Glomerular visceral epithelial cell (primary cell): ENCODE measurements around the gene ZBTB17.
"Not testable (repeated sequence)": the region's sequence is repeated elsewhere in the genome, so short reads cannot be mapped to it uniquely, and the experiment has no call there.

Source experiments
- DNase-seq: peaks from one replicate; pipeline ENCODE4 v3.0.0-alpha.2; 2016; ENCODE audit errors: extremely low spot score

ZBTB17 gene

DNA sequence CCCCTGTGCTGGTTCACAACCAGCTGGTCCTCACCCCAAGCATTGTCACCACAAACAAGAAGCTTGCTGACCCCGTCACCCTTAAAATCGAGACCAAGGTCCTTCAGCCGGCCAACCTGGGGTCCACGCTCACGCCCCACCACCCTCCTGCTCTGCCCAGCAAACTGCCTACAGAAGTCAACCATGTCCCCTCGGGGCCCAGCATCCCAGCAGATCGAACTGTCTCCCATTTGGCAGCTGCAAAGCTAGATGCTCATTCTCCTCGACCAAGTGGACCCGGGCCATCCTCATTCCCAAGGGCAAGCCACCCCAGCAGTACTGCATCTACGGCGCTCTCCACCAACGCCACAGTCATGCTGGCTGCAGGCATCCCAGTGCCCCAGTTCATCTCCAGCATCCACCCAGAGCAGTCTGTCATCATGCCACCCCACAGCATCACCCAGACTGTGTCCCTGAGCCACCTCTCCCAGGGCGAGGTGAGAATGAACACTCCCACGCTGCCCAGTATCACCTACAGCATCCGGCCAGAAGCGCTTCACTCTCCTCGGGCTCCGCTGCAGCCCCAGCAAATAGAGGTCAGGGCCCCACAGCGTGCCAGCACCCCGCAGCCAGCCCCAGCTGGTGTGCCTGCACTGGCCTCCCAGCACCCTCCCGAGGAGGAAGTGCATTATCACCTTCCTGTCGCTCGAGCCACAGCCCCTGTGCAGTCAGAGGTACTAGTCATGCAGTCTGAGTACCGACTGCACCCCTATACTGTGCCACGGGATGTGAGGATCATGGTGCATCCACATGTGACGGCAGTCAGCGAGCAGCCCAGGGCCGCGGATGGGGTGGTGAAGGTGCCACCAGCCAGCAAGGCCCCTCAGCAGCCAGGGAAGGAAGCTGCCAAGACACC, 40.6 kb downstream of the ZBTB17 start:
- no peak for DNase-seq

- no peak for DNase-seq
Measured at GRCh38 chr1:15934211-15935055, 41.5 kb downstream of the ZBTB17 start.

DNA sequence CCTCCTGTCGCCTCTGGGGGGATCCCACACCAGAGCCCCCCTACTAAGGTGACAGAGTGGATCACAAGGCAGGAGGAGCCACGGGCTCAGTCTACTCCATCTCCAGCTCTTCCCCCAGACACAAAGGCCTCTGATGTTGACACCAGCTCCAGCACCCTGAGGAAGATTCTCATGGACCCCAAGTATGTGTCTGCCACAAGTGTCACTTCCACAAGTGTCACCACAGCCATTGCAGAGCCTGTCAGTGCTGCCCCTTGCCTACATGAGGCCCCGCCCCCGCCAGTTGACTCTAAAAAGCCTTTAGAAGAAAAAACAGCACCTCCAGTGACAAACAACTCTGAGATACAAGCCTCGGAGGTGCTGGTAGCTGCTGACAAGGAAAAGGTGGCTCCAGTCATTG, 42.2 kb downstream of the ZBTB17 start:
- DNase-seq: no peak

DNA sequence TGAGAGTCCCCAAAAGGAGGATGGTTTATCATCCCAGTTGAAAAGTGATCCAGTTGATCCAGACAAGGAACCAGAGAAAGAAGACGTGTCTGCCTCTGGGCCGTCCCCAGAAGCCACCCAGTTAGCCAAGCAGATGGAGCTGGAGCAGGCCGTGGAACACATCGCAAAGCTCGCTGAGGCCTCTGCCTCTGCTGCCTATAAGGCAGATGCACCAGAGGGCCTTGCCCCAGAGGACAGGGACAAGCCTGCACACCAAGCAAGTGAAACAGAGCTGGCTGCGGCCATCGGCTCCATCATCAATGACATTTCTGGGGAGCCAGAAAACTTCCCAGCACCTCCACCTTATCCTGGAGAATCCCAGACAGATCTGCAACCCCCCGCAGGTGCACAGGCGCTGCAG, 43.3 kb downstream of the ZBTB17 start:
- no peak for DNase-seq

- no peak for DNase-seq
Measured at GRCh38 chr1:15931884-15932283, 44.0 kb downstream of the ZBTB17 start.

- DNase-seq: no peak
Measured at GRCh38 chr1:15931401-15931800, 44.5 kb downstream of the ZBTB17 start.

- DNase-seq: no peak
Measured at GRCh38 chr1:15928971-15929965, 46.6 kb downstream of the ZBTB17 start.

DNA sequence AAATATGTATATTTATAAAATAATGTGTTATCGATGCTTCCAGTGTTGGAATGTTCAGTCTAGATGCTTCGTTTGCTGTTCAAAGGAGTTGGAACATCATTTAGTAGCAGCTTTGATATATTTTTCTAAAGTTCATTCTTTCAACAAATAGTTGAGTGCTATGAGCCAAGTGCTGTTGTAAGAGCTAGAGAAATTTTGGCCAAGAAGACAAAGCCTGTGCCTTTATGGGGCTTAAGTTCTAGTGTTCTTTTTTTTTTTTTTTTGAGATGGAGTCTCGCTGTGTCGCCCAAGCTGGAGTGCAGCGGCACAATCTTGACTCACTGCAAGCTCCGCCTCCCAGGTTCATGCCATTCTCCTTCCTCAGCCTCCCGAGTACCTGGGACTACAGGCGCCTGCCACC, 49.5 kb downstream of the ZBTB17 start:
- DNase-seq: not testable (repeated sequence)

GRCh38 chr1:15923241-15923640, 52.7 kb downstream of the ZBTB17 start:
- DNase-seq: peak; percentile 46

DNA sequence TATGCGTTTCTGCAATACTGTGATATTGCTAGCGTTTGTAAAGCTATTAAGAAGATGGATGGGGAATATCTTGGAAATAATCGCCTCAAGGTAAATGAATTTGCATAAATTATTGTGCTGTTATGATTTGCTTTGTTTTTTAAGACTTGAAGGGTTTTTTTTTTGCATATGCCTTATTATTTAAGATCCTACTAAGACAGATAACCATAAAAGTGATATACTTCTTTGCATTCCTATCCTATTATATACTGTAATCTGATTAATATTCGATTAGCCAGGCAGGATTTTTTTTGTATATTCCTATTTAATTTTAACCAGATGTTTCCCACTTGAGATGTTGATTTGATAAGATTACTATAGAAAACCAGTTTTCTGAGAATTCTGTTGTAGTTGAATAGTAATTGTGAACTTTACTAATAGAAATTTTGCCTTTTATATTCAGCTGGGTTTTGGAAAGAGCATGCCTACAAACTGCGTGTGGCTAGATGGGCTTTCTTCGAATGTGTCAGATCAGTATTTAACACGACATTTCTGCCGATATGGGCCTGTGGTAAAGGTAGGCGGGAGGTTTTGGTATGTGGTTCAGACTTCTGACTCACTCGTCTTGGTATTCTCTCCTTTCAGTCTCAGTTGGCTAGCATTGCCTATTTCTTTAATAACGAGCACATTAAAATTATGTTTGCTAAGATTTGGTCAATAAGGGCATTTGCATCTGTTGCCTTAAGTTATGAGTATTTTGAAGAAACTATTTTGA, 56.8 kb downstream of the ZBTB17 start:
- DNase-seq: peak; percentile 79

DNA sequence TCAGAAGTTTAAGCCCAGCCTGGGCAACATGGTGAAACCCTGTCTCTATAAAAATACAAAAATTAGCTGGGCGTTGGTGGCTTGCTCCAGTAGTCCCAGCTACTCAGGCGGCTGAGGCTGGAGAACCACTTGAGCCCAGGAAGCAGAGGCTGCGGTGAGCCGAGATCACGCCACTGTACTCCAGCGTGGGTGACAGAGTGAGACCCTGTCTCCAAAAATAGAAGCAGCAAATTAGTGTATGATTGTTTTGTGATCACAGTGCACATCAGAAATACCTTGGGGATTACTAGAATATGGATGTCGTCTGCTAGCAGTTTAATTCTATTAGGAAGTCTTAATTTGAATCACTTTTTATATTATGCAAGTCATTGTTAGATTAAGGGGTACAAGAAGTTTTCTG, 59.0 kb downstream of the ZBTB17 start:
- DNase-seq: no peak

- peak; percentile 35 for DNase-seq
Measured at GRCh38 chr1:15916417-15916816, 59.5 kb downstream of the ZBTB17 start.

DNA sequence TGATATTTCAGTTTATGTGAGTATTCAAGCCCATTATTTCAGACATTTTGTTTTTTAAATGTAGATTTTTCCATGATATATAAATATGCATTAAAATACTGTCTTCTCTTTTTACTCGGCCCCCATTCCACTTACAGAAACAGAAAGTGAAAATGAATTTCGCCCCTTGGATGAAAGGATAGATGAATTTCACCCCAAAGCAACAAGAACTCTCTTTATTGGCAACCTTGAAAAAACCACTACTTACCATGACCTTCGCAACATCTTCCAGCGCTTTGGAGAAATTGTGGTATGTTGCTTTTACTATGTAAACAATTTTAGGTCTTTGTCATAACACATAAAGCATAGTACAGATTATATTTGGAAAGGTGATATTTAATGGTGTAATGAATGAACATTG, 59.9 kb downstream of the ZBTB17 start:
- no peak for DNase-seq

DNA sequence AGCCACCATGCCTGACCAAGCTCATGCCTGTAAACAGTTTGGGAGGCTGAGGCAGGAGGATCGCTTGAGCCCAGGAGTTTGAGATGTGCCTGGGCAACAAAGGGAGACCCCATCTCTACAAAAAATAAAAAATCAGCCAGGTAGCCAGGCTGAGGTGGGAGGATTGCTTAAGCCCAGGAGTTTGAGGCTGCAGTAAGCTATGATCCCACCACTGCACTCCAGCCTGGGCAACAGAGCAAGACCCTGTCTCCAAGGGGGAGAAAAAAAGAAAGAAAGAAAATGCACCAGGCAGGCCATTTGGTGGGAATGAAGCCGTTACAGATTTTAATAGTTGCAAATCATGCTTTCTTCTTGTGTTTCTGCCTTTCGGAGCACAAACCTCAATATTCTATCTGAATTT, 62.3 kb downstream of the ZBTB17 start:
- not testable (repeated sequence) for DNase-seq

- no peak for DNase-seq
Measured at GRCh38 chr1:15911927-15912326, 64.0 kb downstream of the ZBTB17 start.

- DNase-seq: no peak
Measured at GRCh38 chr1:15911141-15911540, 64.8 kb downstream of the ZBTB17 start.

GRCh38 chr1:15908597-15908996, 67.3 kb downstream of the ZBTB17 start:
- no peak for DNase-seq

- no peak for DNase-seq
Measured at GRCh38 chr1:15902882-15903281, 73.0 kb downstream of the ZBTB17 start.

GRCh38 chr1:15900662-15901279, 75.1 kb downstream of the ZBTB17 start:
- DNase-seq: no peak

DNA sequence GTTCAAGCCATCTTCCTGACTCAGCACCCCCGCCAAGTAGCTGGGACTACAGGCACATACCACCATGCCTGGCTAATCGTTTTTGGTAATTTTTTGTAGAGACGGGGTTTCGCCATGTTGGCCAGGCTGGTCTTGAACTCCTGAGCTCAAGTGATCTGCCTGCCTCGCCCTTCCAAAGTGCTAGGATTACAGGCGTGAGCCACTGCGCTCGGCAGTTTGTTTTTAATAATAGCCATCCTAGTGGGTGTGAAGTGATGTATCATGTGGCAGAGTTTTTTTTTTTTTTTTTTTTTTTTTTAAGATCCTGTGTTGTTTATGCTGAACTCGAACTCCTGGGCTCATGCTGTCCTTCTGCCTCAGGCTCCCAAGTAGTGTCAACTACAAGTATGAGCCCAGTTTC, 76.6 kb downstream of the ZBTB17 start:
- DNase-seq: no peak
